Thymus (tissue), 11 donors: Measurements from ENCODE around the gene DOCK4. TPM values are rescaled to one million over a fixed set of nuclear protein-coding genes. Genes with fewer than 3 reads are reported as not detected.

Experiments used
- DNase-seq, 9 donors: peaks; one replicate each; pipeline ENCODE4 v3.0.0-alpha.2; 2013; ENCODE audit warnings: low spot score in 9 of 9, low read depth in 6 of 9, missing footprints in 1 of 9
- H3K27ac ChIP-seq, 2 donors: one replicate each; pipeline ENCODE4 v1.5.1; 2013; ENCODE audit warnings: control low read depth in 1 of 2, low read depth in 1 of 2, low read length in 1 of 2, mild to moderate bottlenecking in 1 of 2, moderate library complexity in 1 of 2
- H3K27me3 ChIP-seq, 2 donors: one replicate each; pipeline ENCODE4 v1.5.1; 2013; ENCODE audit warnings: low read length in 1 of 2; ENCODE audit not compliant: control insufficient read depth in 2 of 2, insufficient read depth in 1 of 2
- H3K36me3 ChIP-seq, 2 donors: one replicate each; pipeline ENCODE4 v1.5.1; 2013; ENCODE audit warnings: low read length in 1 of 2, mild to moderate bottlenecking in 1 of 2, moderate library complexity in 1 of 2; ENCODE audit not compliant: control insufficient read depth in 2 of 2, insufficient read depth in 2 of 2
- H3K4me1 ChIP-seq, 2 donors: one replicate each; pipeline ENCODE4 v1.5.1; 2013; ENCODE audit warnings: low read length in 2 of 2; ENCODE audit not compliant: control insufficient read depth in 2 of 2, insufficient read depth in 2 of 2
- H3K4me3 ChIP-seq, 2 donors: one replicate each; pipeline ENCODE4 v1.5.1; 2013; ENCODE audit warnings: low read length in 2 of 2, control low read depth in 1 of 2, mild to moderate bottlenecking in 1 of 2
- H3K9me3 ChIP-seq, 2 donors: one replicate each; pipeline ENCODE4 v1.5.1; 2013; ENCODE audit warnings: low read length in 1 of 2, mild to moderate bottlenecking in 1 of 2; ENCODE audit not compliant: control insufficient read depth in 2 of 2, insufficient read depth in 1 of 2
- WGBS: extraction: QIAGEN DNeasy Blood & Tissue Kit; methylation state at CpG from one replicate; pipeline ENCODE4 v1.1.7; 2013; 5-methylcytosine and 5-hydroxymethylcytosine counted together
- polyA plus RNA-seq: library from polyadenylated mRNA; stranded (reverse); fragments of 200-250 nt; gene quantifications from one replicate; pipeline ENCODE4 v1.2.3, GENCODE V29; 2013
- total RNA-seq: library from RNA; stranded (reverse); fragments of 120-200 nt; gene quantifications from one replicate; pipeline ENCODE4 v1.2.4, GENCODE V29; 2013
- donor health status: healthy.

Gene DOCK4
- total and polyA plus RNA-seq, 2 donors, result 3.5 to 4.7 TPM

- Histone ChIP-seq H3K27ac (no peak overlapping the region), H3K4me1 (no peaks in the 10 kb centered on the region), H3K9me3 (no peaks in the 10 kb centered on the region), H3K4me3 (no peak overlapping the region), H3K27me3 (no peaks in the 10 kb centered on the region), H3K36me3 (no peaks in the 10 kb centered on the region)
- DNase-seq, result no peak
Measured at GRCh38 chr7:111677848-111678247, 528.4 kb downstream of the DOCK4 start.

GRCh38 chr7:111676811-111677210, 529.4 kb downstream of the DOCK4 start:
- no peak for DNase-seq
- Histone ChIP-seq H3K27ac (no peak overlapping the region), H3K4me3 (no peak overlapping the region), H3K9me3 (no peaks in the 10 kb centered on the region), H3K27me3 (no peaks in the 10 kb centered on the region), H3K4me1 (no peaks in the 10 kb centered on the region), H3K36me3 (no peaks in the 10 kb centered on the region)
- 33% methylated on average over 2 of the region's 2 CpGs for WGBS

Other genes with a start within 250 kb of the DOCK4 start
- 32.3 TPM for gene ZNF277, start 296 bp upstream of the DOCK4 start, total RNA-seq
- gene ZNF277, start 296 bp upstream of the DOCK4 start, polyA plus RNA-seq, result 29.7 TPM
- 23.2 TPM for gene IFRD1, start 244.1 kb upstream of the DOCK4 start, total RNA-seq
- gene IFRD1, start 244.1 kb upstream of the DOCK4 start, polyA plus RNA-seq, result 63.0 TPM